HCT116 (cell line): ENCODE results near the gene RAB9A.

Experiments
- ATF3 ChIP-seq: IDR thresholded peaks from 2 replicates; pipeline ENCODE4 v1.6.1; 2012
- CTCF ChIP-seq, 3 experiments: fragments of 200-600 bp in 1 of 3; sonication (generic) in 1 of 3; IDR thresholded peaks in 2 of 3; conservative IDR thresholded peaks in 1 of 3; 2 replicates each; pipeline ENCODE4 v1.5.1; 2012 to 2017; ENCODE audit warnings: low read depth in 2 of 3, low read length in 2 of 3, antibody characterized with exemption in 1 of 3, borderline replicate concordance in 1 of 3, control low read depth in 1 of 3, mild to moderate bottlenecking in 1 of 3, mixed read lengths in 1 of 3, mixed run types in 1 of 3, moderate library complexity in 1 of 3; ENCODE audit not compliant: insufficient read depth in 1 of 3
- ELF1 ChIP-seq: IDR thresholded peaks from 2 replicates; pipeline ENCODE4 v1.6.1; 2012; ENCODE audit warnings: low read depth, borderline replicate concordance
- EZH2 ChIP-seq: fragments of 200-600 bp; sonication (generic); IDR thresholded peaks from 2 replicates; pipeline ENCODE4 v1.6.1; 2017; ENCODE audit warnings: antibody characterized with exemption, mixed run types
- EZH2phosphoT487 ChIP-seq: fragments of 200-600 bp; IDR thresholded peaks from 2 replicates; pipeline ENCODE4 v1.6.1; 2018; ENCODE audit warnings: antibody characterized with exemption, borderline replicate concordance
- POLR2A ChIP-seq: IDR thresholded peaks from 2 replicates; pipeline ENCODE4 v1.7.0; 2011; ENCODE audit warnings: borderline replicate concordance; ENCODE audit not compliant: insufficient read depth, insufficient read length; ENCODE audit errors: extremely low read depth
- TCF7L2 ChIP-seq: IDR thresholded peaks from 2 replicates; pipeline ENCODE4 v1.7.0; 2011; ENCODE audit warnings: borderline replicate concordance, inconsistent platforms; ENCODE audit not compliant: insufficient read depth, insufficient read length; ENCODE audit errors: extremely low read depth
- YY1 ChIP-seq: IDR thresholded peaks from 2 replicates; pipeline ENCODE4 v1.6.1; 2011; ENCODE audit warnings: low read length, low read depth, moderate library complexity, mild to moderate bottlenecking; ENCODE audit not compliant: insufficient replicate concordance; ENCODE audit errors: extremely low read depth
- ZFX ChIP-seq: fragments of 450-650 bp; IDR thresholded peaks from 2 replicates; pipeline ENCODE4 v1.6.1; 2017
- TF ChIP-seq, protein P1 (sequence below): IDR thresholded peaks from 2 replicates; pipeline ENCODE4 v1.6.1; 2011; ENCODE audit warnings: mild to moderate bottlenecking, low read length, moderate library complexity; ENCODE audit not compliant: insufficient replicate concordance; ENCODE audit errors: extremely low read depth

DNA sequence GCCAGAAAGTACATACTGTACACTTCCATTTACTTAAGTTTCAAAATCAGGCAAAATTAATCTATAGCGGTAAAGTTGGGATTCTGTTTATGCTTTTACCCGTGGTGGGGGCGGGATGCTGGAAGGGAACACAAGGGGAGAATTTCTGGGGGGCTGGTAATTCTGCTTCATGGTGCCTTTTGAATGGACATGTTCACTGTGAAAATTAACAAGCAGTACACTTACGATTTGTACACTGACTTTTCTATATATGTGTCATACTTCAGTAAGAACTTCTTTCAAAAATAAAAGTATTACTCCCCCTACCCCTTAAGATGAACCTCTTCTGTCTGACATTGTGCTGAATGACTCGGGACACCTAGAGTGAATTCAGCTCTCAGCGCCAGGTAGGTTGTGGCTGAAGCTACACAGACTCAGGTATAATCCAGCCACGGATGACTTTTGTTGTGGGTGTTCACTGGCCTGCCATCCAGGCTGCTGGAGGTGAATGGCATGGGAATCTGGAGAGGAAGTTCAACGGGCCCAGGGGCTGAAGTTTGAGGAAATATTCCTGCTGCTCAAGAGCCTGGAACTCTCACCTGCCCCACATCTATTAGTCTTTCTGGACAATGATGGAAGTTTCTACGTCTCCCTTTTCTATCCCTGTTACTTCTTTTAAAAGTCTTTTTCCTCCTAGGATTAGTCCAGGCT, 43.3 kb upstream of the RAB9A start:
- TF ChIP-seq CTCF (IDR thresholded peaks at IDR 0.05 in 2 of 3, conservative IDR thresholded peaks at IDR 0.05 in 1 of 3; ENCODE audit: borderline replicate concordance in 1 of 3, insufficient read depth in 1 of 3, low read depth in 2 of 3, low read length in 2 of 3) (no peak), POLR2A (no peak), EZH2phosphoT487 (no peak), EZH2 (no peak), ELF1 (no peak), YY1 (no peak), TCF7L2 (no peak), ZFX (no peak), ATF3 (no peak)
- TF ChIP-seq, protein P1, sequence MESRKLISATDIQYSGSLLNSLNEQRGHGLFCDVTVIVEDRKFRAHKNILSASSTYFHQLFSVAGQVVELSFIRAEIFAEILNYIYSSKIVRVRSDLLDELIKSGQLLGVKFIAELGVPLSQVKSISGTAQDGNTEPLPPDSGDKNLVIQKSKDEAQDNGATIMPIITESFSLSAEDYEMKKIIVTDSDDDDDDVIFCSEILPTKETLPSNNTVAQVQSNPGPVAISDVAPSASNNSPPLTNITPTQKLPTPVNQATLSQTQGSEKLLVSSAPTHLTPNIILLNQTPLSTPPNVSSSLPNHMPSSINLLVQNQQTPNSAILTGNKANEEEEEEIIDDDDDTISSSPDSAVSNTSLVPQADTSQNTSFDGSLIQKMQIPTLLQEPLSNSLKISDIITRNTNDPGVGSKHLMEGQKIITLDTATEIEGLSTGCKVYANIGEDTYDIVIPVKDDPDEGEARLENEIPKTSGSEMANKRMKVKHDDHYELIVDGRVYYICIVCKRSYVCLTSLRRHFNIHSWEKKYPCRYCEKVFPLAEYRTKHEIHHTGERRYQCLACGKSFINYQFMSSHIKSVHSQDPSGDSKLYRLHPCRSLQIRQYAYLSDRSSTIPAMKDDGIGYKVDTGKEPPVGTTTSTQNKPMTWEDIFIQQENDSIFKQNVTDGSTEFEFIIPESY: no peak
